Lower leg skin (tissue), 3 donors: ENCODE measurements around the gene HEATR3.

Experiments used
- POLR2A ChIP-seq, 2 donors: fragments of 450-650 bp; IDR thresholded peaks; one replicate each; pipeline ENCODE4 v1.6.1; 2016 to 2017; ENCODE audit warnings: antibody characterized with exemption in 2 of 2, mild to moderate bottlenecking in 1 of 2, moderate library complexity in 1 of 2
- TF ChIP-seq, protein P1 (sequence below), 3 donors: fragments of 450-650 bp; IDR thresholded peaks; one replicate each; pipeline ENCODE4 v1.5.1; 2016; ENCODE audit warnings: antibody characterized with exemption in 3 of 3, mild to moderate bottlenecking in 3 of 3, moderate library complexity in 2 of 3

GRCh38 chr16:50144211-50144610, 78.4 kb downstream of the HEATR3 start:
- TF ChIP-seq, protein P1, sequence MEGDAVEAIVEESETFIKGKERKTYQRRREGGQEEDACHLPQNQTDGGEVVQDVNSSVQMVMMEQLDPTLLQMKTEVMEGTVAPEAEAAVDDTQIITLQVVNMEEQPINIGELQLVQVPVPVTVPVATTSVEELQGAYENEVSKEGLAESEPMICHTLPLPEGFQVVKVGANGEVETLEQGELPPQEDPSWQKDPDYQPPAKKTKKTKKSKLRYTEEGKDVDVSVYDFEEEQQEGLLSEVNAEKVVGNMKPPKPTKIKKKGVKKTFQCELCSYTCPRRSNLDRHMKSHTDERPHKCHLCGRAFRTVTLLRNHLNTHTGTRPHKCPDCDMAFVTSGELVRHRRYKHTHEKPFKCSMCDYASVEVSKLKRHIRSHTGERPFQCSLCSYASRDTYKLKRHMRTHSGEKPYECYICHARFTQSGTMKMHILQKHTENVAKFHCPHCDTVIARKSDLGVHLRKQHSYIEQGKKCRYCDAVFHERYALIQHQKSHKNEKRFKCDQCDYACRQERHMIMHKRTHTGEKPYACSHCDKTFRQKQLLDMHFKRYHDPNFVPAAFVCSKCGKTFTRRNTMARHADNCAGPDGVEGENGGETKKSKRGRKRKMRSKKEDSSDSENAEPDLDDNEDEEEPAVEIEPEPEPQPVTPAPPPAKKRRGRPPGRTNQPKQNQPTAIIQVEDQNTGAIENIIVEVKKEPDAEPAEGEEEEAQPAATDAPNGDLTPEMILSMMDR (IDR thresholded peaks at IDR 0.05), result no peak
- no peak for TF ChIP-seq POLR2A (IDR thresholded peaks at IDR 0.05)
